ENCODE data around the gene BCAS1.

- TF ChIP-seq CTCF (IDR thresholded peaks at IDR 0.05) = no peak
- no peak for TF ChIP-seq EZH2phosphoT487 (IDR thresholded peaks at IDR 0.05; ENCODE audit: borderline replicate concordance, low read depth)
- TF ChIP-seq FOSL2 (IDR thresholded peaks at IDR 0.05; ENCODE audit: borderline replicate concordance, low read depth) = no peak
- TF ChIP-seq MAX (IDR thresholded peaks at IDR 0.05; ENCODE audit: low read depth) = no peak
- TF ChIP-seq JUND (IDR thresholded peaks at IDR 0.05) = no peak
- no peak for TF ChIP-seq ELF1 (IDR thresholded peaks at IDR 0.05)
- no peak for TF ChIP-seq NFIC (IDR thresholded peaks at IDR 0.05; ENCODE audit: borderline replicate concordance)
- no peak for TF ChIP-seq PBX3 (IDR thresholded peaks at IDR 0.05)
- TF ChIP-seq NRF1 (IDR thresholded peaks at IDR 0.05; ENCODE audit: low read depth, low read length) = no peak
- no peak for TF ChIP-seq POLR2AphosphoS5 (IDR thresholded peaks at IDR 0.05; ENCODE audit: low read depth, low read length)
- no peak for TF ChIP-seq RAD21 (IDR thresholded peaks at IDR 0.05; ENCODE audit: low read length)
- no peak for TF ChIP-seq GATA2 (CRISPR knock-in tag; IDR thresholded peaks at IDR 0.05)
- TF ChIP-seq SMC3 (IDR thresholded peaks at IDR 0.05; ENCODE audit: low read depth, low read length) = no peak
Measured at GRCh38 chr20:53963635-53964034, 106.8 kb downstream of the BCAS1 start.

All from SK-N-SH (cell line).